HCT116 (cell line): ENCODE measurements around the gene LRP1B. TPM values are rescaled to one million over a fixed set of nuclear protein-coding genes. Genes with fewer than 3 reads are reported as not detected.

Experiments used
- ATAC-seq: fragments of 200-7000 bp; cut with Tn5 transposase; 2 replicates; pipeline ENCODE4 v1.9.1; 2020; ENCODE audit warnings: mild to moderate bottlenecking, moderate library complexity
- BruUV-seq: library from RNA; stranded (reverse); fragments of 400-500 nt; replicated peaks from 2 replicates; lab custom pipeline; 2021; lab: Mats Ljungman, UMichigan
- CTCF ChIA-PET: fragments of 300-600 bp; sonication (Branson Sonifier 250); formaldehyde crosslinking; loops from one replicate; lab custom pipeline; 2021; ENCODE audit warnings: antibody characterized with exemption; lab: Charles Lee
- POLR2A ChIA-PET: fragments of 300-600, 350-600 bp; sonication (Branson Sonifier 250); formaldehyde crosslinking; loops from one replicate; lab custom pipeline; 2021; ENCODE audit warnings: antibody characterized with exemption; lab: Charles Lee
- RAD21 ChIA-PET, 2 experiments: fragments of 300-600 bp; sonication (Branson Sonifier 250); formaldehyde crosslinking; loops; one replicate each; lab custom pipeline; 2023; ENCODE audit warnings: low total read pairs in 2 of 2; ENCODE audit not compliant: uncharacterized antibody in 2 of 2, unreplicated experiment in 2 of 2, low non-redundant PET in 1 of 2; lab: Charles Lee
- DNase-seq: peaks from one replicate; pipeline ENCODE4 v3.0.0-alpha.2; 2010; ENCODE audit warnings: low read depth, low spot score
- H2AFZ ChIP-seq: fragments of 200-600 bp; shearing (Covaris generic), sonication (generic); 2 replicates; pipeline ENCODE4 v1.6.1; 2017; ENCODE audit warnings: low read depth, mixed run types, mixed read lengths, antibody characterized with exemption, low read length; ENCODE audit not compliant: poor library complexity, severe bottlenecking
- H3K27ac ChIP-seq: 2 replicates; pipeline ENCODE4 v1.5.1; 2012; ENCODE audit warnings: low read depth, low read length
- H3K27me3 ChIP-seq: fragments of 200-600 bp; sonication (generic); 2 replicates; pipeline ENCODE4 v1.6.1; 2016; ENCODE audit warnings: mixed run types, low read length, mixed read lengths; ENCODE audit not compliant: insufficient read depth
- H3K36me3 ChIP-seq, 2 experiments: fragments of 200-500 bp in 1 of 2; fragments of 200-600 bp in 1 of 2; sonication (Bioruptor generic) in 1 of 2; sonication (generic) in 1 of 2; 2 replicates each; pipeline versions ENCODE4 v1.5.1 to v1.6.1; 2014 to 2016; ENCODE audit warnings: low read length in 2 of 2, inconsistent platforms in 1 of 2, mixed read lengths in 1 of 2, mixed run types in 1 of 2; ENCODE audit not compliant: insufficient read depth in 2 of 2, control insufficient read depth in 1 of 2
- H3K4me1 ChIP-seq, 2 experiments: fragments of 200-600 bp in 1 of 2; sonication (generic) in 1 of 2; 2 replicates each; pipeline versions ENCODE4 v1.5.1 to v1.6.1; 2012 to 2017; ENCODE audit warnings: low read length in 2 of 2, inconsistent platforms in 1 of 2, mild to moderate bottlenecking in 1 of 2, mixed read lengths in 1 of 2, mixed run types in 1 of 2, moderate library complexity in 1 of 2; ENCODE audit not compliant: insufficient read depth in 2 of 2, control insufficient read depth in 1 of 2
- H3K4me2 ChIP-seq: fragments of 200-600 bp; sonication (generic); 2 replicates; pipeline ENCODE4 v1.6.1; 2017; ENCODE audit warnings: mixed run types, low read length, mixed read lengths
- H3K4me3 ChIP-seq, 2 experiments: fragments of 200-600 bp in 1 of 2; sonication (generic) in 1 of 2; replicated peaks in 1 of 2; 2 replicates each; pipeline ENCODE4 v1.5.1; 2011 to 2016; ENCODE audit warnings: low read length in 2 of 2, control low read depth in 1 of 2, low read depth in 1 of 2, mild to moderate bottlenecking in 1 of 2, mixed read lengths in 1 of 2, mixed run types in 1 of 2
- H3K79me2 ChIP-seq: fragments of 200-600 bp; sonication (generic); 2 replicates; pipeline ENCODE4 v1.6.1; 2017; ENCODE audit warnings: mild to moderate bottlenecking, mixed run types, low read length, moderate library complexity, mixed read lengths; ENCODE audit not compliant: insufficient read depth
- H3K9ac ChIP-seq: fragments of 200-600 bp; sonication (generic); 2 replicates; pipeline ENCODE4 v1.6.1; 2016; ENCODE audit warnings: low read length, mixed read lengths
- H3K9me2 ChIP-seq: fragments of 200-600 bp; sonication (generic), shearing (Covaris generic); 2 replicates; pipeline ENCODE4 v1.6.1; 2017; ENCODE audit warnings: mixed run types, mild to moderate bottlenecking, moderate library complexity; ENCODE audit not compliant: insufficient read depth
- H3K9me3 ChIP-seq, 2 experiments: fragments of 200-500 bp in 1 of 2; fragments of 200-600 bp in 1 of 2; sonication (Bioruptor generic) in 1 of 2; sonication (generic) in 1 of 2; 2 replicates each; pipeline ENCODE4 v1.6.1; 2014 to 2017; ENCODE audit warnings: low read length in 2 of 2, mixed read lengths in 2 of 2, inconsistent platforms in 1 of 2, low read depth in 1 of 2, mild to moderate bottlenecking in 1 of 2, mixed run types in 1 of 2, moderate library complexity in 1 of 2; ENCODE audit not compliant: control insufficient read depth in 1 of 2, insufficient read depth in 1 of 2
- H4K20me1 ChIP-seq: fragments of 200-600 bp; sonication (generic), shearing (Covaris generic); 2 replicates; pipeline ENCODE4 v1.6.1; 2017; ENCODE audit warnings: mixed run types, mild to moderate bottlenecking, moderate library complexity; ENCODE audit not compliant: insufficient read depth
- ATF3 ChIP-seq: IDR thresholded peaks from 2 replicates; pipeline ENCODE4 v1.6.1; 2012
- CBX3 ChIP-seq: IDR thresholded peaks from 2 replicates; pipeline ENCODE4 v1.6.1; 2012; ENCODE audit warnings: low read depth
- CEBPB ChIP-seq: IDR thresholded peaks from 2 replicates; pipeline ENCODE4 v1.6.1; 2012; ENCODE audit warnings: low read depth
- CTCF ChIP-seq, 3 experiments: fragments of 200-600 bp in 1 of 3; sonication (generic) in 1 of 3; IDR thresholded peaks in 2 of 3; conservative IDR thresholded peaks in 1 of 3; 2 replicates each; pipeline ENCODE4 v1.5.1; 2012 to 2017; ENCODE audit warnings: low read depth in 2 of 3, low read length in 2 of 3, antibody characterized with exemption in 1 of 3, borderline replicate concordance in 1 of 3, control low read depth in 1 of 3, mild to moderate bottlenecking in 1 of 3, mixed read lengths in 1 of 3, mixed run types in 1 of 3, moderate library complexity in 1 of 3; ENCODE audit not compliant: insufficient read depth in 1 of 3
- EGR1 ChIP-seq: IDR thresholded peaks from 2 replicates; pipeline ENCODE4 v1.6.1; 2012; ENCODE audit warnings: low read depth
- ELF1 ChIP-seq: IDR thresholded peaks from 2 replicates; pipeline ENCODE4 v1.6.1; 2012; ENCODE audit warnings: low read depth, borderline replicate concordance
- EZH2 ChIP-seq: fragments of 200-600 bp; sonication (generic); IDR thresholded peaks from 2 replicates; pipeline ENCODE4 v1.6.1; 2017; ENCODE audit warnings: antibody characterized with exemption, mixed run types
- FOSL1 ChIP-seq: IDR thresholded peaks from 2 replicates; pipeline ENCODE4 v1.6.1; 2012; ENCODE audit warnings: low read depth
- JUND ChIP-seq: IDR thresholded peaks from 2 replicates; pipeline ENCODE4 v1.6.1; 2012
- MAX ChIP-seq: IDR thresholded peaks from 2 replicates; pipeline ENCODE4 v1.6.1; 2012
- POLR2A ChIP-seq: IDR thresholded peaks from 2 replicates; pipeline ENCODE4 v1.7.0; 2011; ENCODE audit warnings: borderline replicate concordance; ENCODE audit not compliant: insufficient read depth, insufficient read length; ENCODE audit errors: extremely low read depth
- POLR2AphosphoS5 ChIP-seq: IDR thresholded peaks from 2 replicates; pipeline ENCODE4 v1.6.1; 2011; ENCODE audit warnings: mild to moderate bottlenecking, low read depth, low read length, moderate library complexity
- REST ChIP-seq: IDR thresholded peaks from 2 replicates; pipeline ENCODE4 v1.6.1; 2012; ENCODE audit warnings: low read depth
- SIN3A ChIP-seq: IDR thresholded peaks from 2 replicates; pipeline ENCODE4 v1.6.1; 2012; ENCODE audit warnings: low read depth
- SRF ChIP-seq: IDR thresholded peaks from 2 replicates; pipeline ENCODE4 v1.6.1; 2012; ENCODE audit warnings: low read depth
- TCF7L2 ChIP-seq: IDR thresholded peaks from 2 replicates; pipeline ENCODE4 v1.7.0; 2011; ENCODE audit warnings: borderline replicate concordance, inconsistent platforms; ENCODE audit not compliant: insufficient read depth, insufficient read length; ENCODE audit errors: extremely low read depth
- YY1 ChIP-seq: IDR thresholded peaks from 2 replicates; pipeline ENCODE4 v1.6.1; 2011; ENCODE audit warnings: low read length, low read depth, moderate library complexity, mild to moderate bottlenecking; ENCODE audit not compliant: insufficient replicate concordance; ENCODE audit errors: extremely low read depth
- ZBTB33 ChIP-seq: IDR thresholded peaks from 2 replicates; pipeline ENCODE4 v1.6.1; 2011; ENCODE audit warnings: mild to moderate bottlenecking, low read length, moderate library complexity; ENCODE audit not compliant: insufficient replicate concordance; ENCODE audit errors: extremely low read depth
- ZFX ChIP-seq: fragments of 450-650 bp; IDR thresholded peaks from 2 replicates; pipeline ENCODE4 v1.6.1; 2017
- intact Hi-C: fragments of 100-400 bp; cut with micrococcal nuclease; formaldehyde crosslinking; loops from 2 replicates; pipeline ENCODE4 v1.10.0; 2022
- total RNA-seq: library from RNA; stranded (reverse); gene quantifications from one replicate; pipeline ENCODE4 v1.2.1, GENCODE V29; 2021; ENCODE audit not compliant: unreplicated experiment

LRP1B gene
- total RNA-seq, 1 experiment from 2014 or later = 0.34 TPM

GRCh38 chr2:140246957-140247356 is 1883.9 kb downstream of the LRP1B start:
- no peak for ATAC-seq
- no peak overlapping the region for H3K4me2 ChIP-seq
- H3K9ac ChIP-seq = no peak overlapping the region
- H3K27ac ChIP-seq = no peak overlapping the region
- no TSS peak for BruUV-seq
- no peaks in the 10 kb centered on the region for H4K20me1 ChIP-seq
- ChIA-PET POLR2A (no interaction called here), CTCF (no interaction called here), RAD21 (no interaction called here)
- H3K9me3 ChIP-seq = no peaks in the 10 kb centered on the region
- H2AFZ ChIP-seq = no peak overlapping the region
- no peak for TF ChIP-seq ZFX
- TF ChIP-seq ZBTB33 = no peak
- no peak for TF ChIP-seq POLR2AphosphoS5
- TF ChIP-seq POLR2A = no peak
- no peak for TF ChIP-seq FOSL1
- TF ChIP-seq SIN3A = no peak
- TF ChIP-seq EGR1 = no peak
- no peak for TF ChIP-seq TCF7L2
- no peak for TF ChIP-seq ELF1
- no peak for TF ChIP-seq REST
- TF ChIP-seq CTCF (IDR thresholded peaks at IDR 0.05 in 2 of 3, conservative IDR thresholded peaks at IDR 0.05 in 1 of 3; ENCODE audit: borderline replicate concordance in 1 of 3, insufficient read depth in 1 of 3, low read depth in 2 of 3, low read length in 2 of 3) = no peak
- no peak for TF ChIP-seq CBX3
- TF ChIP-seq CEBPB = no peak
- no peak for TF ChIP-seq MAX
- TF ChIP-seq SRF = no peak
- TF ChIP-seq ATF3 = no peak
- TF ChIP-seq YY1 = no peak
- TF ChIP-seq JUND = no peak
- TF ChIP-seq EZH2 = no peak
- no peaks in the 10 kb centered on the region for H3K4me1 ChIP-seq
- no peaks in the 10 kb centered on the region for H3K36me3 ChIP-seq
- intact Hi-C loops = no loop called here
- H3K4me3 ChIP-seq = no peak overlapping the region
- H3K9me2 ChIP-seq = no peaks in the 10 kb centered on the region
- DNase-seq = no peak
- H3K79me2 ChIP-seq = no peaks in the 10 kb centered on the region
- no peaks in the 10 kb centered on the region for H3K27me3 ChIP-seq
